GM12801 (cell line): ENCODE data around the gene CCNDBP1.

ENCODE experiments used
- CTCF ChIP-seq: IDR thresholded peaks from one replicate; pipeline ENCODE4 v1.5.1; 2011; ENCODE audit warnings: control low read depth; ENCODE audit not compliant: insufficient read length; ENCODE audit errors: extremely low read depth

CCNDBP1 gene

GRCh38 chr15:43165801-43166325 is 19.3 kb upstream of the CCNDBP1 start:
- TF ChIP-seq CTCF = no peak

GRCh38 chr15:43168192-43169107 is 16.8 kb upstream of the CCNDBP1 start:
- no peak for TF ChIP-seq CTCF

- no peak for TF ChIP-seq CTCF
Observed at GRCh38 chr15:43169888-43170287, 15.3 kb upstream of the CCNDBP1 start.

GRCh38 chr15:43183270-43183669 is 1.9 kb upstream of the CCNDBP1 start:
- no peak for TF ChIP-seq CTCF

- TF ChIP-seq CTCF = no peak
Observed at GRCh38 chr15:43184407-43185124, 637 bp upstream of the CCNDBP1 start.

GRCh38 chr15:43186003-43186353 is 775 bp downstream of the CCNDBP1 start:
- TF ChIP-seq CTCF = no peak

- TF ChIP-seq CTCF = no peak
Observed at GRCh38 chr15:43187544-43188155, 2.4 kb downstream of the CCNDBP1 start.
